Activated CD8-positive, alpha-beta memory T cell treated with anti-CD3 and anti-CD28 coated beads for 4 hours (primary cell): ENCODE measurements around the gene DSCAM.
"Not testable (repeated sequence)": the region's sequence is repeated elsewhere in the genome, so short reads cannot be mapped to it uniquely, and the experiment has no call there.

Experiments used
- DNase-seq, 2 donors: peaks; one replicate each; pipeline ENCODE4 v3.0.0-alpha.2; 2020; ENCODE audit warnings: low read depth in 2 of 2

The DSCAM gene

GRCh38 chr21:40846587-40847411, at the start of gene DSCAM:
Gene DSCAM, minus strand, starts transcription at chr21:40847158. Its CDS starts 497 bp downstream, at chr21:40846661.
- DNase-seq: no peak

GRCh38 chr21:40895697-40896096, 48.7 kb upstream of the DSCAM start:
- not testable (repeated sequence) for DNase-seq

- no peak for DNase-seq
These were observed 40.0 kb upstream of the DSCAM start for GRCh38 chr21:40886931-40887330.

- no peak for DNase-seq
These were observed 39.0 kb upstream of the DSCAM start for GRCh38 chr21:40886006-40886405.

DNA sequence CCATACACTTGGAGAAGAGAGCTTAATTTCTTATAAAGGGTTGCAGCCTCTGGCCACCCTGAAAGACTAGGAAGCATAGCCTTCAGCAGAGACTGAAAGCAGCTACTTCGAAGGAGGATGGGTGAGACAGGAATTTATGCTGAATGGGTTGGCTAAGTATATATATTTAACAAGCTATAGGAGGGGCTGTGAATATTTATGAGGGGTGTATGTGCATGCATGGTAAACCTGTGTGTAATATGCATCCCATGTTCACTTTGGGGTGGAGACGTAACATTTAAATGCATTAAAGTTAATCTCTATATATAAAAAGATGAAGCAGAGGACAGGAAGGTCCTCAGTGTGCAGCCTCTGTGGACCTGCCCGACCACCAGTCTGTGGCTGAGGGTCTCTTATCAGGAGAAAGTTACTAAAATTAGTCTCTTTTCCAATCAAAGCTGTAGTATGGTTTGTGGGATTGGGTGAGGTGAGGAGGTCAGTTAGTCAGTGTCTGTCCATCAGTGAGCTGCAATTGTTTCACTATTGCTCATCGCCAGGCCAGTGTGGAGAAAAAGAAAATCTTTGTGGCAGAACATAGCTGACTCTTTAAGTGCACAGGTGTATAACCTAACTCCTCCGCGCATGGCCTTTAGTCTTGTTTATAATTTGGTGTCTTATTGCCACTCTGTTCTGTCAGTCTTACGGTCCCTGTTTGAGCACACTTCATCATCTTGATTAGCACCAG, 35.4 kb upstream of the DSCAM start:
- no peak for DNase-seq

- no peak for DNase-seq
These were observed 34.8 kb upstream of the DSCAM start for GRCh38 chr21:40881767-40882166.

- DNase-seq: no peak
These were observed 24.1 kb upstream of the DSCAM start for GRCh38 chr21:40871099-40871498.

- DNase-seq: no peak
These were observed 16.9 kb upstream of the DSCAM start for GRCh38 chr21:40863839-40864238.

GRCh38 chr21:40858517-40858916, 11.6 kb upstream of the DSCAM start:
- DNase-seq: no peak

GRCh38 chr21:40853956-40854688, 7.2 kb upstream of the DSCAM start:
- DNase-seq: no peak

- DNase-seq: no peak
These were observed 5.6 kb upstream of the DSCAM start for GRCh38 chr21:40852563-40852962.

DNA sequence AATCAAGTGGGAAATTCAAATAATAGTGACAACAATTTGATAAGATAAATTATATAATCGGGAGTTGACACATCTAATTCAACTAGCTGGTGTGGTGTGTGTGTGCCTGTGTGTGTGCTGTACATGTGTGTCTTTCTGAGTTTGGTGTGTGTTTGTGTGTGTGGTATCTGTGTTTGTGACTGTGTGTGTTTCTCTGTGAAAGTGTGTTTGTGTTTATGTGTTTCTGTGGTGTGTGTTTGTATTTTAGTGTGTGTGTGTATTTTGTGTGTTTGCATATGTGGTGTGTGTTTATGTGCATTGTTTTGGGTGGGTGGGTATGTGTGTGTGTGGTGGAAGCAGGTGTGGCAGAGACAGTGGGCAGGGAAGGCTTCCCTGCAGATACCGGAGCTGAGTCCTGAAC, 4.8 kb upstream of the DSCAM start:
- DNase-seq: no peak

- no peak for DNase-seq
These were observed 3.1 kb upstream of the DSCAM start for GRCh38 chr21:40850071-40850470.

GRCh38 chr21:40847951-40848350, 993 bp upstream of the DSCAM start:
- DNase-seq: no peak

GRCh38 chr21:40846103-40846502, 855 bp downstream of the DSCAM start:
- DNase-seq: no peak

- no peak for DNase-seq
These were observed 1.4 kb downstream of the DSCAM start for GRCh38 chr21:40845441-40845995.

- DNase-seq: no peak
These were observed 2.0 kb downstream of the DSCAM start for GRCh38 chr21:40844935-40845334.

GRCh38 chr21:40842197-40842552, 4.8 kb downstream of the DSCAM start:
- no peak for DNase-seq

- no peak for DNase-seq
These were observed 5.3 kb downstream of the DSCAM start for GRCh38 chr21:40841524-40842196.

- DNase-seq: no peak
These were observed 6.4 kb downstream of the DSCAM start for GRCh38 chr21:40840401-40841125.

DNA sequence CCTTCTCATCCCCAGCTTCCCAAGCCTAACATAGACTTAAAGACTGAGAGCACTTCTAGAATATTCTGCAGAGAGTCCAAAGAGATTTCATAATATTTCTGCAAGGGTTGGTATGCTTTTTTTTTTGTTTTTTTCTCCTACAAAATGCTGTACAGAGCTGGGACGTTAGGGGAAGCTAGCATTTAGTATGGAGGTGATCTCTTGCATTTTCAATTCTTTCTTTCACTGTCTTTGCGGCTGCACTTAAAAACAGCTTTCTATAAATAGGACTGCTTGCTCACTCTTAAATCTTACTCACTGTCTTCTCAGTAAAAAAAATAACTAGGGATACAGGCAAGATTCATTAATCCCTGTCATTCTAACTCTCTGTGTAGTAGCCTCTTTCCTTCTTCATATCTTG, 7.4 kb downstream of the DSCAM start:
- DNase-seq: no peak
